B cell (primary cell): Measurements from ENCODE around the gene CATSPERE. TPM values are rescaled to one million over a fixed set of nuclear protein-coding genes. Genes with fewer than 3 reads are reported as not detected.

Experiments
- ATAC-seq: fragments of 200-7000 bp; cut with Tn5 transposase; one replicate; pipeline ENCODE4 v1.10.0; 2021; ENCODE audit warnings: low read depth, mild to moderate bottlenecking, moderate number of reproducible peaks, moderate library complexity
- CTCF ChIA-PET: fragments of 350-600 bp; sonication (Branson Sonifier 250); formaldehyde crosslinking; loops from one replicate; lab custom pipeline; 2021; ENCODE audit warnings: antibody characterized with exemption, inconsistent platforms; lab: Charles Lee
- POLR2A ChIA-PET: fragments of 350-600 bp; sonication (Branson Sonifier 250); formaldehyde crosslinking; loops from one replicate; lab custom pipeline; 2021; ENCODE audit warnings: antibody characterized with exemption; lab: Charles Lee
- DNase-seq: peaks from one replicate; pipeline ENCODE4 v3.0.0; 2013
- H2AFZ ChIP-seq: 2 replicates; pipeline ENCODE4 v1.6.1; 2012; ENCODE audit warnings: mild to moderate bottlenecking, low read depth, low read length; ENCODE audit not compliant: insufficient read depth, poor library complexity, severe bottlenecking
- H3K27ac ChIP-seq, 2 donors: 1 replicate in 1 of 2; 2 replicates in 1 of 2; pipeline ENCODE4 v1.5.1; 2012 to 2013; ENCODE audit warnings: low read length in 2 of 2, mild to moderate bottlenecking in 2 of 2, moderate library complexity in 1 of 2
- H3K27me3 ChIP-seq, 4 experiments: fragments of 200-600 bp in 1 of 4; sonication (generic) in 1 of 4; replicated peaks in 1 of 4; 1 replicate in 2 of 4; 2 replicates in 2 of 4; pipeline versions ENCODE4 v1.6.1 to v1.7.0; 2013 to 2016; ENCODE audit warnings: low read length in 3 of 4, mild to moderate bottlenecking in 2 of 4, mixed read lengths in 1 of 4, moderate library complexity in 1 of 4; ENCODE audit not compliant: insufficient read depth in 4 of 4, control insufficient read depth in 3 of 4; ENCODE audit errors: control extremely low read depth in 1 of 4
- H3K36me3 ChIP-seq, 2 experiments: replicated peaks in 1 of 2; 1 replicate in 1 of 2; 2 replicates in 1 of 2; pipeline versions ENCODE4 v1.6.1 to v1.7.1; 2013; ENCODE audit warnings: low read length in 1 of 2; ENCODE audit not compliant: insufficient read depth in 2 of 2, control insufficient read depth in 1 of 2; ENCODE audit errors: control extremely low read depth in 1 of 2, extremely low read depth in 1 of 2
- H3K4me1 ChIP-seq, 2 donors: fragments of 200-600 bp in 1 of 2; sonication (generic) in 1 of 2; 1 replicate in 1 of 2; 2 replicates in 1 of 2; pipeline versions ENCODE4 v1.5.1 to v1.6.1; 2013 to 2017; ENCODE audit warnings: low read length in 2 of 2; ENCODE audit not compliant: control insufficient read depth in 2 of 2, insufficient read depth in 2 of 2
- H3K4me2 ChIP-seq: replicated peaks from 2 replicates; pipeline ENCODE3; 2012; ENCODE audit warnings: mild to moderate bottlenecking, low read depth, low read length; ENCODE audit not compliant: poor library complexity, severe bottlenecking
- H3K4me3 ChIP-seq, 5 experiments: fragments of 200-600 bp in 1 of 5; sonication (generic) in 1 of 5; 1 replicate in 3 of 5; 2 replicates in 2 of 5; pipeline versions ENCODE4 v1.5.1 to v1.7.0; 2011 to 2016; ENCODE audit warnings: low read length in 4 of 5, mild to moderate bottlenecking in 4 of 5, low read depth in 2 of 5, control low read depth in 1 of 5, moderate library complexity in 1 of 5; ENCODE audit not compliant: insufficient read depth in 1 of 5; ENCODE audit errors: control extremely low read depth in 1 of 5, extremely low read depth in 1 of 5
- H3K79me2 ChIP-seq: fragments of 200-600 bp; sonication (generic); one replicate; pipeline ENCODE4 v1.6.0; 2016; ENCODE audit warnings: low read length; ENCODE audit not compliant: control insufficient read depth, insufficient read depth
- H3K9ac ChIP-seq: fragments of 200-600 bp; sonication (generic); 2 replicates; pipeline ENCODE4 v1.6.1; 2017; ENCODE audit warnings: mild to moderate bottlenecking, low read length, moderate library complexity
- H3K9me3 ChIP-seq, 3 donors: one replicate each; pipeline versions ENCODE4 v1.6.1 to v1.7.1; 2013; ENCODE audit warnings: low read length in 2 of 3; ENCODE audit not compliant: control insufficient read depth in 2 of 3, insufficient read depth in 1 of 3; ENCODE audit errors: control extremely low read depth in 1 of 3
- H4K20me1 ChIP-seq: 2 replicates; pipeline ENCODE4 v1.6.0; 2012; ENCODE audit warnings: mild to moderate bottlenecking, low read length; ENCODE audit not compliant: insufficient read depth, control insufficient read depth, poor library complexity, severe bottlenecking
- H3K27ac Mint-ChIP-seq: one replicate; pipeline ENCODE4 v1.8.0; 2021; ENCODE audit warnings: mixed read lengths
- H3K27me3 Mint-ChIP-seq: one replicate; pipeline ENCODE4 v1.8.0; 2021; ENCODE audit warnings: mixed read lengths
- H3K4me1 Mint-ChIP-seq: one replicate; pipeline ENCODE4 v1.8.0; 2021; ENCODE audit warnings: mixed read lengths
- H3K4me3 Mint-ChIP-seq: one replicate; pipeline ENCODE4 v1.8.0; 2021; ENCODE audit warnings: mixed read lengths
- H3K9me3 Mint-ChIP-seq: one replicate; pipeline ENCODE4 v1.8.0; 2022; ENCODE audit warnings: mixed read lengths; ENCODE audit not compliant: insufficient read depth
- CTCF ChIP-seq: fragments of 200-600 bp; IDR thresholded peaks from one replicate; pipeline ENCODE4 v1.8.0; 2022; ENCODE audit warnings: antibody characterized with exemption, mild to moderate bottlenecking
- EZH2 ChIP-seq: IDR thresholded peaks from 2 replicates; pipeline ENCODE4 v1.6.1; 2012; ENCODE audit warnings: borderline replicate concordance, low read depth, mild to moderate bottlenecking, moderate library complexity, low read length; ENCODE audit not compliant: insufficient read depth, poor library complexity, severe bottlenecking
- WGBS: methylation state at CpG from one replicate; pipeline ENCODE4 v1.1.5; 2013; ENCODE audit warnings: missing lambda C conversion rate; ENCODE audit not compliant: insufficient coverage; 5-methylcytosine and 5-hydroxymethylcytosine counted together
- intact Hi-C: fragments of 100-400 bp; cut with micrococcal nuclease; formaldehyde crosslinking; loops from one replicate; pipeline ENCODE4 v1.10.0; 2022
- polyA plus RNA-seq: library from polyadenylated mRNA; depleted of rRNA; stranded (reverse); fragments of >200 nt; gene quantifications from 2 replicates; pipeline ENCODE4 v1.2.3, GENCODE V29; 2012
- total RNA-seq, 2 donors: library from RNA; stranded (reverse); fragments of 120-200 nt in 1 of 2; gene quantifications; 1 replicate in 1 of 2; 2 replicates in 1 of 2; pipeline versions ENCODE4 v1.2.3 to v1.2.4, GENCODE V29; 2013 to 2022

Gene CATSPERE
- total and polyA plus RNA-seq, 2 donors (not counting 1 experiment from before 2014, with no cell fraction given), result 0.82 to 3.1 TPM

- Mint-ChIP-seq H3K27me3 (no peaks in the 10 kb centered on the region), H3K4me1 (peaks cover 12% of the 10 kb centered on the region), H3K9me3 (no peaks in the 10 kb centered on the region), H3K4me3 (no peak overlapping the region), H3K27ac (no peak overlapping the region)
- Histone ChIP-seq H3K9ac (no peak overlapping the region), H3K9me3 (no peaks in the 10 kb centered on the region), H3K27ac (no peak overlapping the region), H3K4me1 (no peaks in the 10 kb centered on the region), H2AFZ (no peak overlapping the region), H3K4me2 (no peak overlapping the region), H3K36me3 (peaks cover 0 to 3% of the 10 kb centered on the region in 2 experiments), H3K4me3 (no peak overlapping the region), H3K79me2 (peaks cover 38% of the 10 kb centered on the region), H3K27me3 (no peaks in the 10 kb centered on the region), H4K20me1 (peaks cover 11% of the 10 kb centered on the region)
- ChIA-PET POLR2A (interaction anchor here (0.7 kb wide), 1 partner anchor 188 kb away, joined by 3 read pairs; no protein-coding TSS in a partner anchor), CTCF (interaction anchor here (0.7 to 1.2 kb wide), 2 partner anchors 368 to 469 kb away, joined by 4 to 9 read pairs; no protein-coding TSS in a partner anchor)
- intact Hi-C loops, result no loop called here
- DNase-seq (no peak), ATAC-seq (no peak)
- TF ChIP-seq CTCF, result no peak
- no peak for TF ChIP-seq EZH2
- no CpG with 5 or more reads among the region's 4 CpGs for WGBS
Observed at GRCh38 chr1:244674446-244674845, 213.4 kb downstream of the CATSPERE start.

- peaks cover 12% of the 10 kb centered on the region for H3K4me1 Mint-ChIP-seq
- no CpG with 5 or more reads among the region's 2 CpGs for WGBS
- no peak overlapping the region for H2AFZ ChIP-seq
- no peak overlapping the region for H3K27ac ChIP-seq
- intact Hi-C loops, result no loop called here
- H3K4me2 ChIP-seq, result no peak overlapping the region
- H3K27me3 ChIP-seq, result no peaks in the 10 kb centered on the region
- ChIA-PET CTCF (no interaction called here), POLR2A (no interaction called here)
- peaks cover 16% of the 10 kb centered on the region for H4K20me1 ChIP-seq
- H3K4me3 Mint-ChIP-seq, result no peak overlapping the region
- H3K4me1 ChIP-seq, result no peaks in the 10 kb centered on the region
- no peaks in the 10 kb centered on the region for H3K9me3 ChIP-seq
- ATAC-seq (no peak), DNase-seq (no peak)
- no peaks in the 10 kb centered on the region for H3K9me3 Mint-ChIP-seq
- no peak overlapping the region for H3K9ac ChIP-seq
- TF ChIP-seq CTCF (no peak), EZH2 (no peak)
- no peaks in the 10 kb centered on the region for H3K27me3 Mint-ChIP-seq
- peaks cover 45% of the 10 kb centered on the region for H3K79me2 ChIP-seq
- no peak overlapping the region for H3K4me3 ChIP-seq
- H3K36me3 ChIP-seq, result peaks cover 0 to 3% of the 10 kb centered on the region in 2 experiments
- peak overlapping the region; percentile 38 for H3K27ac Mint-ChIP-seq
Observed at GRCh38 chr1:244675167-244675566, 214.1 kb downstream of the CATSPERE start.
